Measurements from ENCODE around the gene C16orf92. TPM values are rescaled to one million over a fixed set of nuclear protein-coding genes. Genes with fewer than 3 reads are reported as not detected.
A peak's percentile ranks its signal among the peaks of the same experiment; 100 is the strongest.

The C16orf92 gene
- total and polyA plus RNA-seq, 7 experiments from 2014 or later, result not detected

GRCh38 chr16:29977063-29977825 lies 45.8 kb upstream of the C16orf92 start:
- Mint-ChIP-seq H3K4me3 (no peak overlapping the region), H3K27me3 (no peaks in the 10 kb centered on the region), H3K27ac (peak overlapping the region in 6 of 9 donors; percentile 52 to 86 (median 68)), H3K36me3 (peaks cover 0 to 28% (median 10%) of the 10 kb centered on the region in 5 donors), H3K9me3 (peaks cover 0 to 2% (median 0%) of the 10 kb centered on the region in 11 donors), H3K4me1 (peaks cover 23 to 39% (median 37%) of the 10 kb centered on the region in 7 donors)
- POLR2A ChIA-PET, result interaction anchor here (6.4 kb wide), 1 partner anchor 15 kb away, joined by 79 read pairs; the partner anchor contains the start of gene TMEM219
- H3K27ac ChIP-seq (ENCODE audit: low read depth, low read length), result no peak overlapping the region
- no peak for ATAC-seq
- H3K4me3 ChIP-seq (ENCODE audit: low read length), result no peak overlapping the region
- peaks cover 12 to 51% (median 14%) of the 10 kb centered on the region in 3 experiments for H3K36me3 ChIP-seq (ENCODE audit: control insufficient read depth in 2 of 3, insufficient read depth in 3 of 3, low read length in 3 of 3)
- DNase-seq, result no peak
- intact Hi-C loops (cut with micrococcal nuclease), result loop anchor here in 1 of 2 donors (10.0 kb wide), 1 partner anchor 428 kb away; the partner anchor contains the start of gene ZNF771
- H3K9me3 ChIP-seq (ENCODE audit: control insufficient read depth in 2 of 3, low read length in 3 of 3), result no peaks in the 10 kb centered on the region
- H3K27me3 ChIP-seq (ENCODE audit: control insufficient read depth in 2 of 2, insufficient read depth in 2 of 2, low read length in 2 of 2), result no peaks in the 10 kb centered on the region
- CTCF ChIA-PET, result no interaction called here
- H3K4me1 ChIP-seq (ENCODE audit: control insufficient read depth in 2 of 2, insufficient read depth in 2 of 2, low read length in 2 of 2), result peaks cover 20 to 23% of the 10 kb centered on the region in 2 donors

GRCh38 chr16:29978081-29978480 lies 44.9 kb upstream of the C16orf92 start:
- ChIA-PET POLR2A (interaction anchor here (0.5 to 1.2 kb wide), 2 partner anchors 17 to 24 kb away, joined by 4 to 5 read pairs; no protein-coding TSS in a partner anchor), CTCF (no interaction called here)
- Mint-ChIP-seq H3K36me3 (peaks cover 0 to 30% (median 10%) of the 10 kb centered on the region in 5 donors), H3K9me3 (peaks cover 0 to 2% (median 0%) of the 10 kb centered on the region in 11 donors), H3K27ac (peak overlapping the region in 2 of 9 donors; percentile 8 to 49), H3K4me3 (no peak overlapping the region), H3K27me3 (no peaks in the 10 kb centered on the region), H3K4me1 (peaks cover 21 to 34% (median 33%) of the 10 kb centered on the region in 7 donors)
- Histone ChIP-seq H3K36me3 (ENCODE audit: control insufficient read depth in 2 of 3, insufficient read depth in 3 of 3, low read length in 3 of 3) (peaks cover 12 to 60% (median 14%) of the 10 kb centered on the region in 3 experiments), H3K27me3 (ENCODE audit: control insufficient read depth in 2 of 2, insufficient read depth in 2 of 2, low read length in 2 of 2) (no peaks in the 10 kb centered on the region), H3K4me1 (ENCODE audit: control insufficient read depth in 2 of 2, insufficient read depth in 2 of 2, low read length in 2 of 2) (peaks cover 20 to 23% of the 10 kb centered on the region in 2 donors), H3K9me3 (ENCODE audit: control insufficient read depth in 2 of 3, low read length in 3 of 3) (no peaks in the 10 kb centered on the region), H3K4me3 (ENCODE audit: low read length) (no peak overlapping the region), H3K27ac (ENCODE audit: low read depth, low read length) (no peak overlapping the region)
- no peak for ATAC-seq
- DNase-seq, result no peak
- intact Hi-C loops (cut with micrococcal nuclease), result loop anchor here in 1 of 2 donors (10.0 kb wide), 1 partner anchor 427 kb away; the partner anchor contains the start of gene ZNF771

- POLR2A ChIA-PET, result interaction anchor here (0.6 to 1.2 kb wide), 2 partner anchors 17 to 698 kb away, joined by 4 read pairs; no protein-coding TSS in a partner anchor
- Mint-ChIP-seq H3K27ac (peak overlapping the region in 1 of 9 donors; percentile 7), H3K36me3 (peaks cover 5 to 34% (median 13%) of the 10 kb centered on the region in 5 donors)
Measured at GRCh38 chr16:29978564-29979270, 44.3 kb upstream of the C16orf92 start.

GRCh38 chr16:29982560-29983419 lies 40.2 kb upstream of the C16orf92 start:
- Mint-ChIP-seq H3K27ac (peak overlapping the region in 2 of 9 donors; percentile 22 to 76), H3K4me1 (peaks cover 0 to 4% (median 0%) of the 10 kb centered on the region in 7 donors), H3K4me3 (no peak overlapping the region), H3K9me3 (no peaks in the 10 kb centered on the region), H3K36me3 (peaks cover 10 to 57% (median 27%) of the 10 kb centered on the region in 5 donors), H3K27me3 (no peaks in the 10 kb centered on the region)
- ChIA-PET CTCF (interaction anchor here (0.6 kb wide), 1 partner anchor 16 kb away, joined by 3 read pairs; no protein-coding TSS in a partner anchor), POLR2A (interaction anchor here (0.9 kb wide), 1 partner anchor 9 kb away, joined by 4 read pairs; the partner anchor contains the start of gene TAOK2)
- no peaks in the 10 kb centered on the region for H3K27me3 ChIP-seq (ENCODE audit: control insufficient read depth in 2 of 2, insufficient read depth in 2 of 2, low read length in 2 of 2)
- no peak overlapping the region for H3K27ac ChIP-seq (ENCODE audit: low read depth, low read length)
- H3K36me3 ChIP-seq (ENCODE audit: control insufficient read depth in 2 of 3, insufficient read depth in 3 of 3, low read length in 3 of 3), result peaks cover 12 to 97% (median 14%) of the 10 kb centered on the region in 3 experiments
- intact Hi-C loops (cut with micrococcal nuclease), result no loop called here
- H3K4me3 ChIP-seq (ENCODE audit: low read length), result no peak overlapping the region
- H3K4me1 ChIP-seq (ENCODE audit: control insufficient read depth in 2 of 2, insufficient read depth in 2 of 2, low read length in 2 of 2), result no peaks in the 10 kb centered on the region
- ATAC-seq, result no peak
- H3K9me3 ChIP-seq (ENCODE audit: control insufficient read depth in 2 of 3, low read length in 3 of 3), result no peaks in the 10 kb centered on the region
- DNase-seq, result no peak

More at GRCh38 chr16:29978564-29979270, 44.3 kb upstream of the C16orf92 start:
- Histone ChIP-seq H3K4me1 (ENCODE audit: control insufficient read depth in 2 of 2, insufficient read depth in 2 of 2, low read length in 2 of 2) (peaks cover 20 to 23% of the 10 kb centered on the region in 2 donors), H3K27ac (ENCODE audit: low read depth, low read length) (no peak overlapping the region), H3K4me3 (ENCODE audit: low read length) (no peak overlapping the region), H3K9me3 (ENCODE audit: control insufficient read depth in 2 of 3, low read length in 3 of 3) (no peaks in the 10 kb centered on the region), H3K36me3 (ENCODE audit: control insufficient read depth in 2 of 3, insufficient read depth in 3 of 3, low read length in 3 of 3) (peaks cover 12 to 64% (median 14%) of the 10 kb centered on the region in 3 experiments), H3K27me3 (ENCODE audit: control insufficient read depth in 2 of 2, insufficient read depth in 2 of 2, low read length in 2 of 2) (no peaks in the 10 kb centered on the region)
- CTCF ChIA-PET, result no interaction called here
- Mint-ChIP-seq H3K27me3 (no peaks in the 10 kb centered on the region), H3K4me3 (no peak overlapping the region), H3K9me3 (no peaks in the 10 kb centered on the region), H3K4me1 (peaks cover 17 to 31% (median 27%) of the 10 kb centered on the region in 7 donors)
- intact Hi-C loops (cut with micrococcal nuclease), result loop anchor here in 1 of 2 donors (10.0 kb wide), 1 partner anchor 426 kb away; the partner anchor contains the start of gene ZNF771
- DNase-seq (no peak), ATAC-seq (no peak)

- Mint-ChIP-seq H3K9me3 (no peaks in the 10 kb centered on the region), H3K4me1 (peaks cover 0 to 4% (median 0%) of the 10 kb centered on the region in 7 donors)
- POLR2A ChIA-PET, result no interaction called here
Measured at GRCh38 chr16:29983420-29984136, 39.4 kb upstream of the C16orf92 start.

More at GRCh38 chr16:29983420-29984136, 39.4 kb upstream of the C16orf92 start:
- Mint-ChIP-seq H3K36me3 (peaks cover 10 to 58% (median 27%) of the 10 kb centered on the region in 5 donors), H3K27ac (peak overlapping the region in 2 of 9 donors; percentile 33 to 61), H3K4me3 (no peak overlapping the region), H3K27me3 (no peaks in the 10 kb centered on the region)
- Histone ChIP-seq H3K27me3 (ENCODE audit: control insufficient read depth in 2 of 2, insufficient read depth in 2 of 2, low read length in 2 of 2) (no peaks in the 10 kb centered on the region), H3K36me3 (ENCODE audit: control insufficient read depth in 2 of 3, insufficient read depth in 3 of 3, low read length in 3 of 3) (peaks cover 12 to 97% (median 14%) of the 10 kb centered on the region in 3 experiments), H3K27ac (ENCODE audit: low read depth, low read length) (no peak overlapping the region), H3K4me1 (ENCODE audit: control insufficient read depth in 2 of 2, insufficient read depth in 2 of 2, low read length in 2 of 2) (no peaks in the 10 kb centered on the region), H3K9me3 (ENCODE audit: control insufficient read depth in 2 of 3, low read length in 3 of 3) (no peaks in the 10 kb centered on the region), H3K4me3 (ENCODE audit: low read length) (no peak overlapping the region)
- ATAC-seq, result no peak
- CTCF ChIA-PET, result interaction anchor here (0.6 kb wide), 1 partner anchor 17 kb away, joined by 3 read pairs; no protein-coding TSS in a partner anchor
- intact Hi-C loops (cut with micrococcal nuclease), result no loop called here
- DNase-seq, result no peak

All from naive thymus-derived CD4-positive, alpha-beta T cell (primary cell).